HCT116 (cell line): ENCODE data around the gene TAL2.

Source experiments
- CTCF ChIP-seq, 3 experiments: fragments of 200-600 bp in 1 of 3; sonication (generic) in 1 of 3; IDR thresholded peaks in 2 of 3; conservative IDR thresholded peaks in 1 of 3; 2 replicates each; pipeline ENCODE4 v1.5.1; 2012 to 2017; ENCODE audit warnings: low read depth in 2 of 3, low read length in 2 of 3, antibody characterized with exemption in 1 of 3, borderline replicate concordance in 1 of 3, control low read depth in 1 of 3, mild to moderate bottlenecking in 1 of 3, mixed read lengths in 1 of 3, mixed run types in 1 of 3, moderate library complexity in 1 of 3; ENCODE audit not compliant: insufficient read depth in 1 of 3
- POLR2A ChIP-seq: IDR thresholded peaks from 2 replicates; pipeline ENCODE4 v1.7.0; 2011; ENCODE audit warnings: borderline replicate concordance; ENCODE audit not compliant: insufficient read depth, insufficient read length; ENCODE audit errors: extremely low read depth

- no peak for TF ChIP-seq POLR2A
- no peak for TF ChIP-seq CTCF (IDR thresholded peaks at IDR 0.05 in 2 of 3, conservative IDR thresholded peaks at IDR 0.05 in 1 of 3; ENCODE audit: borderline replicate concordance in 1 of 3, insufficient read depth in 1 of 3, low read depth in 2 of 3, low read length in 2 of 3)
Measured at GRCh38 chr9:105706156-105706555, 43.9 kb downstream of the TAL2 start.
